ENCODE data around the gene LAMTOR3.

Gene LAMTOR3

GRCh38 chr4:99861120-99861905, 32.9 kb downstream of the LAMTOR3 start:
- H3K27me3 ChIP-seq (ENCODE audit: insufficient read depth, low read depth, severe bottlenecking): no peaks in the 10 kb centered on the region
- H3K4me3 ChIP-seq (ENCODE audit: low read depth, low read length): no peak overlapping the region
- no peak overlapping the region for H3K27ac ChIP-seq
- TF ChIP-seq, protein P1, sequence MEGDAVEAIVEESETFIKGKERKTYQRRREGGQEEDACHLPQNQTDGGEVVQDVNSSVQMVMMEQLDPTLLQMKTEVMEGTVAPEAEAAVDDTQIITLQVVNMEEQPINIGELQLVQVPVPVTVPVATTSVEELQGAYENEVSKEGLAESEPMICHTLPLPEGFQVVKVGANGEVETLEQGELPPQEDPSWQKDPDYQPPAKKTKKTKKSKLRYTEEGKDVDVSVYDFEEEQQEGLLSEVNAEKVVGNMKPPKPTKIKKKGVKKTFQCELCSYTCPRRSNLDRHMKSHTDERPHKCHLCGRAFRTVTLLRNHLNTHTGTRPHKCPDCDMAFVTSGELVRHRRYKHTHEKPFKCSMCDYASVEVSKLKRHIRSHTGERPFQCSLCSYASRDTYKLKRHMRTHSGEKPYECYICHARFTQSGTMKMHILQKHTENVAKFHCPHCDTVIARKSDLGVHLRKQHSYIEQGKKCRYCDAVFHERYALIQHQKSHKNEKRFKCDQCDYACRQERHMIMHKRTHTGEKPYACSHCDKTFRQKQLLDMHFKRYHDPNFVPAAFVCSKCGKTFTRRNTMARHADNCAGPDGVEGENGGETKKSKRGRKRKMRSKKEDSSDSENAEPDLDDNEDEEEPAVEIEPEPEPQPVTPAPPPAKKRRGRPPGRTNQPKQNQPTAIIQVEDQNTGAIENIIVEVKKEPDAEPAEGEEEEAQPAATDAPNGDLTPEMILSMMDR (IDR thresholded peaks at IDR 0.05; ENCODE audit: low read depth, low read length): no peak
- no peaks in the 10 kb centered on the region for H3K9me3 ChIP-seq (ENCODE audit: severe bottlenecking)
- no peak for DNase-seq
- H3K36me3 ChIP-seq: no peaks in the 10 kb centered on the region

DNA sequence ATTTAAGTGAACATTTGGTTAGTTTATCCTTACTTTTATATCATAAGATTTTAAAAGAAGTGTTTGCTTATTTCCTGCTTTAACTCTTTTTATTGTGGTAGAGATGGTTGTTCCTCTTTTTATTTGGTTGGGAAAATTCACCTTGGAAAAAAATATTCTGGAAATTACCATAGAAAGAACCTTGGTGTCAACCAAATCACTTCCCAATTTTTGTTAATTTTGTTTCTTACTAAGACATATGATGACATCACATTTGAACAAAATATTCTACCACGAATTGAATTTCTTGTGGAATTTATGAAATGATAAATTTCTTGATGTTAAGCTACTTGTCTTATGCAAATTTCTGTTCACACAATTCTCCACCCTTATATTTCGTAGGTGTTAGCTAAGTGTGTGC, 33.7 kb downstream of the LAMTOR3 start:
- TF ChIP-seq, protein P1 (IDR thresholded peaks at IDR 0.05; ENCODE audit: low read depth, low read length): no peak

DNA sequence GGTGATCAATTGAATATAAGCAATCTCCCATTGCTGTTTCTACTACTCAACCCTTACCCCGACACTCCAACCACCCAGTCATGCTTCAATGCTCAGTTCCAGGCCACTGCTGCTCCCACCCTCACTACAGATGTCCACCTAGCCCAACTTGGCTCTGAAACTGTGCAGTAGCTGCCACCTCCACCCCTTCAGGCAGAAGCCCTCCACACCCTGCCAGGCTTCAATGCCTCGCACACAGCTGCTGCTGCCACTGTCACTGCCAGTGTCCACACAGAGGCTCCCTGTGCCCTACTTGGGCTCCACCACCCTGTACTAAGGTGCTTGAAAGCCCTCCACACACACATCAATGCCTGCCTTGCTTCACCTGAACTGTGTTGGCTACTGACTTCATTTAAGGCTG, 34.6 kb downstream of the LAMTOR3 start:
- Histone ChIP-seq H3K4me3 (ENCODE audit: low read depth, low read length) (no peak overlapping the region), H3K27me3 (ENCODE audit: insufficient read depth, low read depth, severe bottlenecking) (no peaks in the 10 kb centered on the region), H3K36me3 (no peaks in the 10 kb centered on the region), H3K27ac (no peak overlapping the region), H3K9me3 (ENCODE audit: severe bottlenecking) (no peaks in the 10 kb centered on the region)
- no peak for DNase-seq
- TF ChIP-seq, protein P1 (IDR thresholded peaks at IDR 0.05; ENCODE audit: low read depth, low read length): no peak

More for the DNA sequence above, 33.7 kb downstream of the LAMTOR3 start:
- DNase-seq: no peak
- no peaks in the 10 kb centered on the region for H3K27me3 ChIP-seq (ENCODE audit: insufficient read depth, low read depth, severe bottlenecking)
- H3K36me3 ChIP-seq: no peaks in the 10 kb centered on the region
- no peaks in the 10 kb centered on the region for H3K9me3 ChIP-seq (ENCODE audit: severe bottlenecking)
- H3K27ac ChIP-seq: no peak overlapping the region
- H3K4me3 ChIP-seq (ENCODE audit: low read depth, low read length): no peak overlapping the region

DNA sequence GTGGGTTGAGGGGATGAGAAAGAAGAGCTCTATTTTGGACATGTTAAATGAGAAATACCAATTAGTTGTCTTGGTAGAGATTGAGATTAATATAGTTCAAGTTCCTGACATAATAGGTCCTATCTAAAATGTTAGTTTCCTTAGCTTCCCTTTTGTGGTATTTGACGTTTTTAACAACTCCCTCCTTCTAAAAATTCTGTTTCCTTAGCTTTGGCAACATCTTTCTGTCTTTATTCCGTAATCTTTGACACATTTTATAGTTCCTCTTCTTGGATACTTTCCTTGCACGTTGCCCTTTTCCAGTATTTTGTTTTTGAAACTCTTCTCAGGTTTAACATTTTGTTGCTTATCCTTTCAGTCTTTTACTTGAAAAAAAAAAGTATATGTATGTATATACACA, 36.9 kb downstream of the LAMTOR3 start:
- no peak for DNase-seq
- Histone ChIP-seq H3K9me3 (ENCODE audit: severe bottlenecking) (no peaks in the 10 kb centered on the region), H3K4me3 (ENCODE audit: low read depth, low read length) (no peak overlapping the region), H3K27me3 (ENCODE audit: insufficient read depth, low read depth, severe bottlenecking) (no peaks in the 10 kb centered on the region), H3K36me3 (no peaks in the 10 kb centered on the region), H3K27ac (no peak overlapping the region)
- TF ChIP-seq, protein P1 (IDR thresholded peaks at IDR 0.05; ENCODE audit: low read depth, low read length): no peak

GRCh38 chr4:99856166-99856565, 38.1 kb downstream of the LAMTOR3 start:
- Histone ChIP-seq H3K27me3 (ENCODE audit: insufficient read depth, low read depth, severe bottlenecking) (no peaks in the 10 kb centered on the region), H3K9me3 (ENCODE audit: severe bottlenecking) (no peaks in the 10 kb centered on the region), H3K36me3 (no peaks in the 10 kb centered on the region), H3K4me3 (ENCODE audit: low read depth, low read length) (no peak overlapping the region), H3K27ac (no peak overlapping the region)
- TF ChIP-seq, protein P1 (IDR thresholded peaks at IDR 0.05; ENCODE audit: low read depth, low read length): no peak
- DNase-seq: no peak

DNA sequence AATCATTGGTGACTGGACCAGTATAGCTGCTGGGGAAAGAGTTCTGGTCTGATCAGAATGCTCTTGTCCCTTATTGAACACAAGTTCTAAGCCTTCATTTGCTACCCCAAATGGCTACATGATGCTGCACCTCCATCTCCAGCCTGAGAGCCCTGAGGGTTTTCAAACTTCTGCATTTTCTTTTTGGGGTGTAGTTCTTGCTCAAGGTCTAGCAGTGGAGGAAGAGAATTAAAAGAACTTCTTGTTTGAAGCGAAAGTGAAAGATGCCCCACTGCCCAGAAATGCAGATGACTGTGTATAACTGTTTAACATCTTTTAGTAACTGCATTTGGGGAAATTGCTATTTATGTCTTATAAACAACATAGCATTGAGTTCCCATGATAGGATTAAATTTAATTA, 38.5 kb downstream of the LAMTOR3 start:
- no peaks in the 10 kb centered on the region for H3K9me3 ChIP-seq (ENCODE audit: severe bottlenecking)
- H3K36me3 ChIP-seq: no peaks in the 10 kb centered on the region
- no peak overlapping the region for H3K27ac ChIP-seq
- no peak for DNase-seq
- H3K27me3 ChIP-seq (ENCODE audit: insufficient read depth, low read depth, severe bottlenecking): no peaks in the 10 kb centered on the region
- TF ChIP-seq, protein P1 (IDR thresholded peaks at IDR 0.05; ENCODE audit: low read depth, low read length): no peak
- H3K4me3 ChIP-seq (ENCODE audit: low read depth, low read length): no peak overlapping the region

All from WERI-Rb-1 (cell line).